Measurements from ENCODE around the gene P2RY6.
"Not testable (repeated sequence)": the region's sequence is repeated elsewhere in the genome, so short reads cannot be mapped to it uniquely, and the experiment has no call there.

The P2RY6 gene

DNA sequence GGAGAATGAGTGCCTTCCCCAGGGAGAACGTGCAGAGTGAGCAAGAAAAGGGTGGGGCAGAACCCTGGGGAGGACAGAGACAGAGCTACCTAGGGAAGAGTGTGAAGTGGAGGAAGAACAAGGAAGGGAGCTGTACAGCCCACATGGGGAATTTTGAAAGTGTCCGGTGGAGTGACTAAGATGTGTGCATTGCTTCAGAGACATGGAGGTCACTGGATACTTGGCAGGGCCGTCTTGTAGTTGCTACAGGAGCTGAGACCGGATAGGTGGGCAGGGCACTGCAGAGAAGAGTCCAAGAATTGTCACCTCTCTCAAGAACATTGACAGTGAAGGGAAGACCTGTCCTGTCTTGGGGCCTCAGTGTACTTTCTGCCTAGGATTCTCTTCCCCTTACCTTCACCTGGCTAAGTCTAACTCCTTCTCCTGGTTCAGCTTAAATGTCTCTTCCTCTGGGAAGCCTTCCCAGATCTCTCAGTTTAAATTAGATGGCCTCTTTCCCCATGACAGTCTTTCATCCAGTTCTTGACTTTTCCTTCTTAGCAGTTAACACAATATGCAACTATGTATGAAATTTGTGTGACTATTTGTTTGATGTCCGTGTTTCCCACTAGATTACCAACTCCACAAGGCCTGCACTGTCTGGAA lies 9.2 kb upstream of the P2RY6 start:
- DNase-seq, result no peak

- no peak for DNase-seq
These were observed 8.5 kb upstream of the P2RY6 start for GRCh38 chr11:73263640-73264039.

DNA sequence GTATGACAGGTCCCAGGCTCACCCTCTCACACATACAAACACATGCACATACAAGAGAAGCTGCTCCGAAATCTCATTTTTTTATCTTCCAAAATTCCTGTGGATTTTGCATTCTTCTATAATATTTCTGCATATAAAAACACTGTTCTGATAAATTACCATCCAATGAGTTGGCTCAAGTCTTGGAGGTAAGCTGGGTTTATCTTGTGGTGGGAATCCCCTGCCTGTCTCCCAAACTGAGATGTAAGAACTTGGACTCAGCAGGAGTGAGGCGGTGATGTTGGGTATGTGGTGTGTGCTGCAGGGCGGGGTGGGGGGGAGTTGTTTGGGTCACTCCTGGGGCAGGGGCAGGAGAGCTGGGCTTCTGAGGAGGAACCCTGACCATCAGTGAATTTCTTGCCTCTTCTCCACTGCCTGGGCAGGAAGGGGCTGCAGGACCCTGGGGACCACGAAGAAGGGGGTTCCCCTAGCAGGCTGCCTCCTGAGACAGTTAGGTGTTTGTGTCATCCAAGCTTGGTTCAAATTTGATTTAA lies 6.8 kb upstream of the P2RY6 start:
- DNase-seq, result no peak

GRCh38 chr11:73265853-73266645 lies 6.1 kb upstream of the P2RY6 start:
- no peak for DNase-seq

- no peak for DNase-seq
These were observed 5.5 kb upstream of the P2RY6 start for GRCh38 chr11:73266646-73267020.

DNA sequence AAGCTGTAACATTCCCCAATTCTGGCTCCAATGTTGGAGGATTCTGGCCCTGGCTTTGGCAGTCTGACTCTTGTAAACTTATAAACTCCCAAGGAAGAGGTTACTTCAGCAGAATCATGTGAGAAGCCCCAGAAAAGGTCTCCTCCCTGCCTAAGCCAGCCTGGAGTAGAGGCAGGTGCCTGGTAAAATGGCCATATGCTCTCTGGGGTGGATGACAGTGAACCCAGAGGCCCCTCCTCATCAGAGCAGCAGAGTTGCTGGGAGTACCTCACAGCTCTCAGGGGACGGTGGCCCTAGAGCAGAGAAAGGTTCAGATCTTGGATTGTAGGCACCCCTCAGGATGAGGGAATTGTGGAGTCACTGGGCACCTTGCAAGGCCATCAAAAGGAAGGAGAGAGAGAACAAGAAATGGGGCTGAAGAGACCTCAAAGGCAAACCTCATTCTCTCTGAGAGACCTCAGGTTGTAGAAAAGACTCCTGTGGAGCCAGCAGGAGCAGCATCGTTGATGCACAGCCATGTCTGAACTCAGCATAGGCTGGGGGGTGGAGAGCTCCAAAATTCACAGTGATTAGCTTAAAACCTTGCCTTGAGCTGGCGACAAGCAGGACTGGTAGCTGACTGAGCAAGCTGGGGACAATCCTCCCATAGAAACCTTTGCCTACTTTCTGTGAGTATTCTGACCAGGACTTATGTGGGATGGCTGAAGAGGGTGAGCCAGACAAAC lies 4.9 kb upstream of the P2RY6 start:
- DNase-seq, result no peak

DNA sequence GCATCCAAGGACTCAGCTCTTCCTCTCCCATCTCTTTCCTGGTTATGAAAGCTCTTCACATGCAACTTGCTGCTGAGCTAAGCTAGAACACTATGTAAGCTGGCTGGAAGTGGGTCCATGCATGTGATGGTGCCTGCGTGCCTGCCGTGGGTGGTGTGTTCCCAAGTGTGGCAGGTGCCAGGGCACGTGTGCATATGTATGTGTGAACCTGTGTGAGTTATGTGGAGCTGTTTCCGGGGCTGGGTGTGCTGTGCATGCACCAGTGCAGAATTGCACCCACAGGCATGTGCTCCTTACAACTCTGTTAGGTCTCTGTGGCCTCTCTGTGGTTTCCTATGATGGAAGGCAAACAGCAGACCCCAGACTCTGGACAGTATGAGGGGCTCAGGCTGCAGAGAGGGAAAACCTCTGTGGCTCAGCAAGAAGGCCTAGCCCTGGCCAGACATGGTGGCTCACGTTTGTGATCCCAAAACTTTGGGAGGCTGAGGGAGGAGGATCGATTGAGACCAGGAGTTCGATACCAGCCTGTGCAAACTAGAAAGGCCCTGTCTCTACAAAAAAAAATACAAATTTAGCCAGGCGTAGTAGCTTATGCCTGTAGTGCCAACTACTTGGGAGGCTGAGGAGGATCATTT lies 4.1 kb upstream of the P2RY6 start:
- DNase-seq, result no peak

GRCh38 chr11:73268671-73269271 lies 3.4 kb upstream of the P2RY6 start:
- no peak for DNase-seq

GRCh38 chr11:73269459-73270015 lies 2.6 kb upstream of the P2RY6 start:
- no peak for DNase-seq

- DNase-seq, result no peak
These were observed 1.9 kb upstream of the P2RY6 start for GRCh38 chr11:73270016-73270854.

GRCh38 chr11:73270855-73271477 lies 1.2 kb upstream of the P2RY6 start:
- no peak for DNase-seq

- DNase-seq, result not testable (repeated sequence)
These were observed 666 bp upstream of the P2RY6 start for GRCh38 chr11:73271478-73271865.

DNA sequence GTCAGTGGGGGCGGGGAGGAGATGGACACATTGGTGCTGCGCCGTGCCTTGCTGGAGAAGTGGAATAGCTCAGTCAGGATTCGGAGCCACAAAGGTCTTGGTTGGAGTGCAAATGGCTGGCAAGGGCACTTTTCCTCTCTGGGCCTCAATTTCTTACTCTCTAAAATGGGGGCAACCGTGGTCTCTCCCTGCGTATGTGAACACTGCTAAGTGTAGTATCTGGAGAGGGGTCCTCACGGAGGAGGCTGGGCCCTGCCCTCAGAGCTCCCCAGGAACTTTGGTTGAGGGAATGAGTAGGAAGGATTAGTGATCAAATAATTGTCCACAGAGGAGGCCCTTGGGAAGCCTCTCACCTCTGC lies 521 bp downstream of the P2RY6 start:
- DNase-seq, result no peak

DNA sequence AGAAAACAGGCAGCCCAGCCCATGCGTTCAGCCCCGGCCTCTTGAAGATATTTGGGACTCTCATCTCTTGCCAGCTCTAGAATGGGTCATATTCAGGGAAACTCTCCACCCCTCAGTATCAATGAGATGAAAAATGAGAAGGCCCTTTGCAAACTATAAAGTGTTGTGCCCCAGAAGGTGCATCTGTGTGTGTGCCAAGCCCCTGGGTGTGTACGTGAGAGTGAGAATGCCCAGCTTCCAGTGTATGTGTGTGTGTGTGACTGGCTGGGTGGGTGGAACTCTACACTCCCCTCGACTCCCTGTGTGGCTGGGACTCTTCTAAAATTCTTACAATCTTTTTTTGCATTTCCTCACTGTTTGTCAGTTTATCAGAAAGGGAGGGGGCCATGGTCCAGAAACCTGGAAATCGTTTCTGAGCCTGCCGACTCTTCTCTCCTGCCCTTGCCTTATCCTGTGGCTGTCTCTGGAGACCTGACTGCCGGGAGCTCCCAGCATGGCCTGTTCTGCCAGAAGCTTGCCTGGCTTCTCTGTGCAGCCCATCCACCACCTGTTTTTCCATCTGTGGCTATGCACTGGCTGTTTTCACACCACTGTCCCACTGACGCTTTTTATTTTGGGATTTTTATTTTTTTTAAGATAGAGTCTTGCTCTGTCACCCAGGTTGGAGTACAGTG lies 1.2 kb downstream of the P2RY6 start:
- no peak for DNase-seq

GRCh38 chr11:73274191-73274590 lies 2.1 kb downstream of the P2RY6 start:
- DNase-seq, result not testable (repeated sequence)

DNA sequence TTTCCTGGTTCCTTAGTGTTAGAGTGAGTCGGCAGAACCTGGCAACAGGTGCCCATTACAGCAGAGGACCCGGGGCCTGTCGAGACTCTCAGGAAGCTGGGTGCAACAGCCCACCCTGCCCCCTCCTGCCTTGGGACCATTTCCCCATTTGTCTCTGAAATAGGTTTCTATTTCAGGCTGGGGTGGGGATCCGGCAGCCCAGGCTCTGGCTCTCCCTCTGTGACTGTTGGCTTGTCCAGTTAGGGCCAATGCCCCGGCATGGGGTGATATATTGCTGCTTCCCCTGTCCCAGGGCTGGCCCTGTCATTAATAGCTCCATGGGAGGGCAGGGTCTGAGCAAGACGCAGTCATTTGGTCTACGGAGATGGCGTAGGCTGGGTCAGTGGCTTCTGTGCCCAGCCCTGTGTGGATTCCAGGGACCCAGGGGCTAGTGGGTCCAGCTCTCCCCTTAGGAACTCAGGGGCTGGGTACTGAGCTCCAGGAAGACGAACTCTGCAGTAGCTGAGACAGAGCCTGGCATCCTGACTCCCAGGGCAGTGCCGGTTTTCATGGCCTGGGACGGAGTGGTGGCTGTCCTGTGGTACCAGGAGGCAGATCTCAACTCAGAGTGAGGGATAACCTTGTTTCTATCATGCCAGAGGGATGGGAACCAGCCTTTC lies 2.7 kb downstream of the P2RY6 start:
- no peak for DNase-seq

DNA sequence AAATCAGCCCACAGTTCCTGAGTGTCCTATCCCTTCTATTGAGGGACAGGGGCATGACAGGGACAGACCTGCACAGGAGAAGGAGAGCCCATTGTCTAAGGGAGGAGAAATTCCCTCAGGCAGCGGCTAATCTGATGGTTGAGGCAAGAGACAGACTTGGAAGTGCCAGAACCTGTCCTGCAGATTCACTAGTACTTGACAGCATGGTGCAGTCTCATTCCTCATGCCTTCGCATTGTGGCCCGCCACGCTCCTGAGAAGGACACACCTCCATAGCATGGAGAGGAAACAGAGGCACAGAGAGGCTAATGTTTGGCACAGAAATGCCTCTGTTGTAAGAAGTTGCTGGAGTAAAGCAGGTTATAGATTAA lies 3.2 kb downstream of the P2RY6 start:
- no peak for DNase-seq

DNA sequence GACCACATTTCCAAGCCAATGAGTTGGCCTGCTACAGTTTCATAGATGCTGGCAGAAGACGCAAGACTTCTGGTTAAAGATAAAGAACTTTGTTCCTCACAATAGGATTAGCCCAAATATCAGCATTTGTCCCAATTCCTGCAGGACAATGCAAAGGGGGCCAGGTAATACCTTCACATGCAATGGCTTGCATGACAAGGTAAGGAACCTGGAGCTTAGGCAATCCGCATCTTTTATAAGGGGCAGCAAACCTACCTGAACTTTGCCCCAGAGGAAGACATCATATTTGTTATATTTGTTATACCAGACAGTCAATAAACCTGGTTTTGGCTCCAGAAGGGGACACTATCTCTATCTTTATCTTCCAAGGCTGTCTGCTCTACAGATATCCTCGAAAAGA lies 5.3 kb downstream of the P2RY6 start:
- no peak for DNase-seq

DNA sequence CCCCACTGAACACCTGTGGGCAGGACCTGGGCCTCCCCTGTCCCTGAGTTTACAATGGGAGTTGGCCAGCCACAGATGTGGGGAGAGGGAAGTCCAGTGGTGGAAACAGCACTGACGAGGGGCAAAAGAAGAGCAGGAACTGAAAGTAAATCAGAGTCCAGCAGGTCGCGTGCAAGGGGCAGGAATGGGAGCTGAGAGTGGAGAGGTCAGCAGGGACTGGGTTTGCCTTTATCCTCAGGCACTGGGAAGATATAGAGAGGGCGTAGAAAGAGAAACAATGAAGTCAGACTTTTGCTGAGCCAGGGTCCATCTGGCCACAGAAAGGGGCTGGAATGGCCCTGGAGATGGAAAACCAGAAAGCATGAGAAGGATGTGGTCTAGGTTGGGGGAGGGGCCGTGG lies 8.5 kb downstream of the P2RY6 start:
- DNase-seq, result no peak

GRCh38 chr11:73281201-73281741 lies 9.1 kb downstream of the P2RY6 start:
- no peak for DNase-seq
